Colon (tissue), 2 donors: Measurements from ENCODE around the gene APP.
"Not testable (repeated sequence)": the region's sequence is repeated elsewhere in the genome, so short reads cannot be mapped to it uniquely, and the experiment has no call there.

Experiments
- FAIRE-seq: peaks from 2 replicates; lab custom pipeline; 2012; peaks lifted over from hg19 to GRCh38; lab: Jason Lieb, UNC
- donor health status: control.
- donor health status: control.

The APP gene

GRCh38 chr21:26019236-26019635 is 151.3 kb downstream of the APP start:
- no peak for FAIRE-seq

GRCh38 chr21:26013970-26014369 is 156.6 kb downstream of the APP start:
- no peak for FAIRE-seq

GRCh38 chr21:26012482-26012881 is 158.1 kb downstream of the APP start:
- not testable (repeated sequence) for FAIRE-seq

- FAIRE-seq: no peak
These were observed 159.2 kb downstream of the APP start for GRCh38 chr21:26011292-26011940.

GRCh38 chr21:26007951-26008498 is 162.5 kb downstream of the APP start:
- FAIRE-seq: no peak

GRCh38 chr21:26005464-26005863 is 165.1 kb downstream of the APP start:
- FAIRE-seq: no peak

DNA sequence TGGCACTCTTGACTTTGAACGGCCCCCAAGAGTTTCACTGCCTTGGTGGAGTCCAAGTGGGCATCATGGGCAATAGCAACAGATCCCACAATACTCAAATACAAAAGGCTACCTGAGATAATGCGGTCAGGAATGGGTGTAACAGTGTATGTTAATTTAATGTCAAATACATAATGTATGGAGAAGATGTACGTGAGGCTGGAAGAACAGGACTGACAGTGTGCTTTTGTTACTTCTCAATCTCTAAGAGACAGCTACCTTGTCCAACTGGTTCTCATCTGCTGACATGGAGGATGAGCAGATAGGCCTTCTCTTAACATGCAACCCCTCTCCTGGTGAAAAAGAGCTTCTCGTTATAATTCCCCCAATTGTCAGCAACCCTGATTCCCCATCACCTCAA is 167.2 kb downstream of the APP start:
- no peak for FAIRE-seq

GRCh38 chr21:26001356-26001755 is 169.2 kb downstream of the APP start:
- FAIRE-seq: no peak

DNA sequence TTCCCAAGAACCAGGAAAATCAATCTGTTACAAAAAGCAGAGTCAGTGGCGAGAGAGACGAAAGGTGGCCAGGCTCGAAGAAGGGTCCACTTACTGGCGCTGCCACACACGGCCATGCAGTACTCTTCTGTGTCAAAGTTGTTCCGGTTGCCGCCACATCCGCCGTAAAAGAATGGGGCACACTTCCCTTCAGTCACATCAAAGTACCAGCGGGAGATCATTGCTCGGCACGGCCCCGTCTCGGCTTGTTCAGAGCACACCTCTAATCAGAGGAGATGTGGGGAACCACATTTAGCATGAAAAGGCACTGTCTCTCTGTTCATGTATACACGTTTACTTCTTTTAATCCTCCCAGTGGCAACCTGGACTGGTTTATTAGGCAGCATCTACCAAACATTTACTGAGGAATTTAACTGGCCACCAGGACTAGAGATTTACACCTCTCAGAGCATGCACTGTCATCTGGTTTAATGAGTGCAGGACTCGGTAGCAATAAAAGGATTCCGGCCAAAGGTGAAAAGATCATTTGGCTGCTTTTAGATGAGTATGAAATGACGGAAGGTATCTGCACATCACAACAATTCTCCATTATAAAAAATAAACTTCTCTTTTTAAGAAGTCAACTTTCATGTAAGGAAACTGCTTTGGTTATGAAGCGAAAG is 170.5 kb downstream of the APP start:
- no peak for FAIRE-seq

GRCh38 chr21:25997788-25998611 is 172.6 kb downstream of the APP start:
- no peak for FAIRE-seq

DNA sequence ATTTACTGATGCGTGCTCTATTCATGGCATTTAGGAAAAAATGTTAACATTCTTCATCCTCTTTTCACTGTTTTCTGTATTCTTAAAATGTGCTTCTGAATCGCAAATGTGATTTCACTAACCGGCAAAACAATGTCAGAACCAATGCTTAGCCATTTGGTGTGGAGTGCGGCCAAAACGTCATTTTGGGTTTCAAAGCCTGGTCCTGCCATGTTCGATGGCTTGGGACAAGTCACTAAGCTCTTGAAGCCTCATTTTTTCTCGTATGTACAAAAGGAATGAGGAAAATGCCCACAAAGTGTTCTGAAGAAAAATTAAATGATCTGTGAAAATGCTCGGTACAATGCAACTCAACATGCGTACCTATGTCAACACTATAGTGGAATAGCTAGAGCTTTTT is 175.3 kb downstream of the APP start:
- FAIRE-seq: no peak

GRCh38 chr21:25994758-25995163 is 175.8 kb downstream of the APP start:
- FAIRE-seq: no peak

DNA sequence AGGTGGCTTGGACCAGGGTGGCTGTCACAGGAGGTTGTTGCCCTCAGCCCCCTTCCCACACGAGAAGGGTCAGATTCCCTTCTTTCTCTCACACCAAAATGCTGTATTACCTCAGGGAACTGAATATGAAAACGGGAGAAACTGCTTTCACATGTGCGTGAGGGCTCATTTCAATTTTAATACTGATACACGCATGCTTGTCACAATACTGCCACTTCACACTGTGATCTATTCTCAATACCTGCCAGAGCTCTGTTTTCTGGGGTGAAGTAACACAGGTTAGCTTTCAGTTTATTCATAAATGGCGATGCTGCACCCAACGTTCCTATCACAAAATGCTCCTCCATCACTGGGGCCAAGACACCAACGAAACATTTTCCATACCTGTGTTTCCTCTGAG is 181.8 kb downstream of the APP start:
- FAIRE-seq: no peak

GRCh38 chr21:25987531-25987930 is 183.0 kb downstream of the APP start:
- FAIRE-seq: no peak

DNA sequence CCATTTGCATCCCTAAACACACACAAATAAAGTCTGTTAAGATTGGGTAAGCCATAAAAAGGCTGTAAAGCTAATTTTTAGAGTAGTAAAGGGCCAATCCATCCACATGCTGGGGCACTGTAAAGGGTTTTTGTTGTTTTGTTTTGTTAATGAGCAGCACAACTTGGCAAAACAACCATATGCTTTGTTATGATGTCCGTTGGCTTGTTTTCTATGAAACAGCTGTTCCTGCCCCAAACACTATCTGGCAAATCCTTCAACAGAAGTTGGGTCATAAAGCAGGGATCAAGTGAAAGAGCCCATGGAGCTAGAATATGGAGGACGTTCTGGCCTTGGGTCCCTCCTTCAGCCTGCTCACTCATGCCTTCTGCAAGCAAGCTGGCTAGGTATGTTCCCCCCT is 183.6 kb downstream of the APP start:
- FAIRE-seq: no peak

DNA sequence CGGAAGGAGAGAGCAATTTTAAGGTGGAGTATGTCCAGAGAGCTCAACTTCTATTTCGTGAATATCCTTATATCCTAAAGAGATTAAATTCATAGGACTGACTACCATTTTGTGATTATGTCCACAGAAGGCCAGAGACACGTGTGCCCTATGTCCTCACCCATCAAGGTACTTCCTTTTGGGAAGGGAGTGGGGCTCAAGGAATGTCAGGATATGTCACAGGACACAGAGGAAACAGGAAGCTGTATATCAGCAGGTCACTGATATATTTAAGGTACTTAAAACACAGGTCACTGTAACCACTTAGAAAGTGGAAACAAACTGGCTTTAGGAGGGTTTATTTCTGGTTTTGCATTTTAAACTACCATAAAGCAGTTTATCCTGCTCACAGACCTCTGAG is 184.6 kb downstream of the APP start:
- FAIRE-seq: no peak

DNA sequence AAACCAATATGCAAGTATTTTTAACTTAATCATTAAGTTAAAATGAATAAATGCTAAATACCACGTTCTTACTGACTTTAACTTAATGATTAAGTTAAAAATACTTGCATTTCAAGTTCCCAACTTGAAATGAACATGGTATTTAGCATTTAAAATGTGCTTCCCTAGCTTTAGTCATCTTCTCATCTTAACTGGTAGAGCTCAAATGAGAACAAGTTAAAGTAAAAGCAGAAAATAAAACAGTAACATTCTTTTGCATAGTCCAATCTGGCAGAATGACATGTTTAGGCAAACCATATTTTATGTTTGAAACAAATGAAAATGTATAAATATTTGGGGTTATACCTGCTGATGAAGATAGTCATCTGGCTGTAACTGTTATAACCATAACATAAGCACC is 186.0 kb downstream of the APP start:
- peak; percentile 38 for FAIRE-seq

DNA sequence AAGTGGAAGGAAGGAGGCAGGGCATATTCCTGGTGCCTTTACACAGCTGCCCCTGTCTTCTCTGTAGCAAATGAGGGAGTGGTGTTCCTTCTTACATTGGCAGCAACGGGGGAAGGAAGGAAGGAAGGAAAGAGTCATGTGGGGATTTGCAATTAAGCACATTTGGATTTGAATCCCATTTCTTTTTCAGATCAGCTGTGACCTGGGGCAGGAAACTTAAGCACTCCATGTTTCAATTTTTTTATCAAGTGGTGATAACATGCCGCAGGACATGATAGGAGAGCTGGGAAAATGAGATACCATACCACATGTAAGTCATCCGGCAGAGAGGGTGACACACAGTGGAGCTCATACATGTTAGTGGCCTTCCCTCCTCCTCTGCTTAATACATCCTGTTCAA is 186.8 kb downstream of the APP start:
- no peak for FAIRE-seq

DNA sequence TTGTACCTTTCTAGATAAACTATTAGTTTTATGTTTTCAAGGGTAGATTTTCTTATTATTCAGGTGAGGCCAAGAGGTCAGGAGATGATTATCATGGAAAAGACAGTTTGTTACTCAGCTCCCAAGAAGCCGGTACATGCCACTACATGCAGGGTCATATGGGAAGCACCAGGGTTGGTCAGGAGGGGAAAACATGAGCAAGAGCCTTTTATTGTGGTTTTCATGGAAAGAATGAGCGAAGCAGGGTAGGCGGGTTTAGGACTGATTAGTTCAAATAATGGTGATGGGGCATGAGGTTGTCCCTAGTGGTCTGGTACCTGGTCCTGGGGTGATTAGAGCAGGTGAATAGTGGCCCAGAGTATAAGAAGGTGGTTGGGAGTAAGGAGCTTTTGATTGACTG is 189.9 kb downstream of the APP start:
- FAIRE-seq: no peak

DNA sequence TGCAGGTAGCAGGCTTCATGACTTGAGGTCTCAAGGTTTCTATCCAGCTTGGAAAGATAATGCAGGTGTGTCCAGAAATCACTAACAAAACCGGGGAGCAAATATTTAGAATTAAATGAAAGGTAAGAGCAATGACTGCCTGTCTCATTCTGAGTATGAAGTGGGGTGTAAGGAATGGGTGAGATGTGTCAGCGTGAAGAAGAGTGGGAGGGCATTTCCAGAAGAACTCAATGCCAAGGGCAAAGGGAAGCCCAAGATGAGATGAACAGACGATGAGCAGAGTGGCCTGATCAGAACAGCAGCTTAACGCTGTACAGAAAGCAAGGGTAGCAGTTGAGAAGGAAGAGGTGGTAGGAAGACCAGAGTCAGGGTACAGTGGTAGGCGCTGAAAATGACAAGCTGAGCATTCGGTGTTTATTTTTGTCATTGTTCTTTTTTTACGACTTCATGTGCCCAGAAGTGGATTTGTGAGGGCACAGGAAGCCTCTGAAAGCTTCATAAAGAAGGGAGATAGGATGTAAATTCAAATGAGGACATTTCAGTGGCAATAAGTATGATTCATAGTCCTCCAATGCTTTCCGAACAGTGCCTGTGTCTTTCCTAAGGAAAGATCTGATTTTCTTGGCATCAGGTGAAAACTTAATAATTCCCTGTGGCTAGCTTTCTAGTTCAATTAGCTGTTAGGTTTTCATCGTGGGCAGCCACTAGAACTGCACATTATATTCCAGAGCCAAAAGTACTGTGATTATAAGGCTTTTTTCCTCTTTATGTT is 190.5 kb downstream of the APP start:
- no peak for FAIRE-seq

DNA sequence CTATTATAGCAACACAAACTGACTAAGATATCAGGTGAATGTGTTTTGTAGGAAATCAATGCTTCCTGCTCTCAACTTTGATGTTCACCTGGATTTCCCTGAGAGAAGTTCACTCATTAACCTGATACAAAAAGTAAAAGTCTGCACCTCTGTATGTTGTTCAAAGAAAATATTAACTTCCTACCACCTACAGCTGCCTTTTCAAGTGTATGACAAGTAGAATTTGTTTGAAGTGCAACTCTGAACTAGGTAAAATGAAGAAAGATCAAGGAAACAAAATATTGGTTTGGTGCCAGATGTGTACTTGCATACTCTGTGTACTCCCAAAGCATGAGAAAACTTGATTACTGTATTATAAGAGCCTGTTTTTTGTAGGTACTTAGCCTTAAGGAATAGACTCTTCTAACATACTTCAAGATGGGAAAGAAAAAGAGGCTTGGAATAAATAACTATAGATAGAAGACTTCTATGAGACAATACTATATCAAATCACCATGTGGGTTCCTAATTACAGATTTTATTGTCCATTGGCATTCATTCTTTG is 193.4 kb downstream of the APP start:
- no peak for FAIRE-seq

DNA sequence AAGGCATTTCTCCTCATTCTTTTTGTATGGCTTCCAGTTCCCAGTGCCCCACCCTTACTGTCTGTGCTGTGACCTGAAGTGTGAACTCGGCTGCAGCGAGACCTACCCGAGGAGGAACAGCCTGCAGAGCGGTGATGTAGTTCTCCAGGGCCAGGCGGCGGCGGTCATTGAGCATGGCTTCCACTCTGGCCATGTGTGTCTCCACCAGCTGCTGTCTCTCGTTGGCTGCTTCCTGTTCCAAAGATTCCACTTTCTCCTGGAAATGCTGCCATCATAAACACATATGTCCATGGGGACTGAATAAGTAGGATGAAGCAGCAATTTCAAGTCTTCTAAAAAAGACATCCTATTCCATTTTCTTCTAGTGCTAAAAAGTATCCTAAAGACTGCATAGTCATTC is 195.6 kb downstream of the APP start:
- no peak for FAIRE-seq
